Measurements from ENCODE around the gene IGSF21. TPM values are rescaled to one million over a fixed set of nuclear protein-coding genes. Genes with fewer than 3 reads are reported as not detected.

Gene IGSF21
- total and polyA plus RNA-seq, 2 experiments from 2014 or later: not detected

DNA sequence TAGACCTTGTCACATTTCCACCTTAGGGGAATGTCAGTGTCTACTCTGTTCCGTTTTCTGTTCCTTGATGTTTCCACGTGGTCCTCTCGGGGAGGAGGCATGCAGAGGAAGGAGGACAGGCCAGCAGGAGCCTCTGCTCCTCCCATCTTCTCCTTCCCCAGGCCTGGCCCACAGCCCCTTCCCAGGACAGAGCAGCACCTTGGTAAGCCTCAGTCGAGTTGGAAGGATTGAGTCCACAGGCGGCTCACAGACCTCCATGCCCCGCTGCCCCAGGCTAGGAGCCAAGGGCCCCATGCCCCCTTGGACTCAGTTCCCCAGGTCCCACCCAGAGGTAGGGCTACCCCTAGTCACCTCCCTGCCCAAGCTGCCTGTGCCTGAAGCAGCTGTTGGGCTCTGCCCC lies 36.5 kb downstream of the IGSF21 start:
- Histone ChIP-seq H3K36me3 (replicated peaks; ENCODE audit: insufficient read depth, low read depth) (no peaks in the 10 kb centered on the region), H4K20me1 (ENCODE audit: insufficient read depth, poor library complexity, severe bottlenecking) (no peaks in the 10 kb centered on the region), H3K27ac (no peak overlapping the region), H3K27me3 (peaks cover 6% of the 10 kb centered on the region), H3K4me3 (no peak overlapping the region), H3K4me2 (no peak overlapping the region), H3K9me2 (replicated peaks; ENCODE audit: insufficient read depth) (no peaks in the 10 kb centered on the region), H3K4me1 (ENCODE audit: insufficient read depth) (no peaks in the 10 kb centered on the region), H3K9me3 (ENCODE audit: low read depth) (no peaks in the 10 kb centered on the region), H3K79me2 (no peaks in the 10 kb centered on the region), H2AFZ (no peak overlapping the region)
- no peak for DNase-seq (ENCODE audit: low spot score)
- TF ChIP-seq EZH2 (IDR thresholded peaks at IDR 0.05; ENCODE audit: borderline replicate concordance) (no peak), EZH2phosphoT487 (IDR thresholded peaks at IDR 0.05; ENCODE audit: low read depth, severe bottlenecking, unreplicated experiment) (no peak), CTCF (IDR thresholded peaks at IDR 0.05; ENCODE audit: poor library complexity) (no peak)
- WGBS (ENCODE audit: low lambda C conversion rate, missing lambda C conversion rate): 79% methylated on average over 6 of the region's 6 CpGs

DNA sequence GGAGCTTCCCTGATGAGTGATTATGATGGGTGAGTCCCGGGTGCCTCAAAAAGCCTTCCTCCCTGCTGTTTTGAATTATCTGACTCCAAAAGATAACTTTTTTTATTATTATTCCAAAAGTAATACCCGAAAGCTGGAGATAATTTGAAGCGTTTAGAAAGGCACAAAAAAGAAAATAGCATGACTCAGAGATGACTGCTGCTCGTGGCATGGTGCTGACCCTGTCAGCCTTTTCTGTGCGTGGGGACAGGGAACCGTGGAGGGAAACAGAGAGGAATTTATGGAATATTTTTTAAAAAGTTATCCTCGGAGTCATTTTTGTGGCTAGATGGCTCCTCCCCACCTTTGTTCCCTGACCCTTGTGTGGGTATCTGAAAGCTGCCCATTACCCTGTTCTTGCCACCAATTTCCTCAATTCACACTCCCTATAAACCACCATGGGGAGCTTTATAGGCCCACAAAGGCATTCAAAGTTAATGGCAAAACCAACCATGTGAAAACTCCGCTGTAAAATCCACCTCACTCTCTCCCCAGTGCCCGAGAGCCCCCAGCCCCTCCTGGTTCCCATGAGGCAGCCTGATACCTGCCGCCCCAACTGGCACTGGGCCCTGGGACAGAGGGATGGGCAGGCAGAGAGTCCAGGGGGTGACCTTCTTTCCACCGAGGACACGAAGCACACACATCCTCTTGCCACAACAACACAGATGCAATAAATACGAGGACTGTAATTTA lies 37.5 kb downstream of the IGSF21 start:
- Histone ChIP-seq H3K27ac (no peak overlapping the region), H2AFZ (no peak overlapping the region), H3K4me1 (ENCODE audit: insufficient read depth) (no peaks in the 10 kb centered on the region), H3K9me2 (replicated peaks; ENCODE audit: insufficient read depth) (no peaks in the 10 kb centered on the region), H4K20me1 (ENCODE audit: insufficient read depth, poor library complexity, severe bottlenecking) (no peaks in the 10 kb centered on the region), H3K9me3 (ENCODE audit: low read depth) (no peaks in the 10 kb centered on the region), H3K4me3 (no peak overlapping the region), H3K27me3 (peaks cover 6% of the 10 kb centered on the region), H3K79me2 (no peaks in the 10 kb centered on the region), H3K36me3 (replicated peaks; ENCODE audit: insufficient read depth, low read depth) (no peaks in the 10 kb centered on the region), H3K4me2 (no peak overlapping the region)
- TF ChIP-seq CTCF (IDR thresholded peaks at IDR 0.05; ENCODE audit: poor library complexity) (no peak), EZH2 (IDR thresholded peaks at IDR 0.05; ENCODE audit: borderline replicate concordance) (no peak)
- DNase-seq (ENCODE audit: low spot score): no peak
- 65% methylated on average over 13 of the region's 13 CpGs for WGBS (ENCODE audit: low lambda C conversion rate, missing lambda C conversion rate)

- TF ChIP-seq EZH2phosphoT487 (IDR thresholded peaks at IDR 0.05; ENCODE audit: low read depth, severe bottlenecking, unreplicated experiment) (no peak), EZH2 (IDR thresholded peaks at IDR 0.05; ENCODE audit: borderline replicate concordance) (no peak), CTCF (IDR thresholded peaks at IDR 0.05; ENCODE audit: poor library complexity) (no peak)
- no peaks in the 10 kb centered on the region for H3K9me3 ChIP-seq (ENCODE audit: low read depth)
- no peaks in the 10 kb centered on the region for H3K9me2 ChIP-seq (replicated peaks; ENCODE audit: insufficient read depth)
- H4K20me1 ChIP-seq (ENCODE audit: insufficient read depth, poor library complexity, severe bottlenecking): no peaks in the 10 kb centered on the region
- no peak for DNase-seq (ENCODE audit: low spot score)
- 78% methylated on average over 8 of the region's 8 CpGs for WGBS (ENCODE audit: low lambda C conversion rate, missing lambda C conversion rate)
- no peaks in the 10 kb centered on the region for H3K36me3 ChIP-seq (replicated peaks; ENCODE audit: insufficient read depth, low read depth)
- no peak overlapping the region for H3K27ac ChIP-seq
- peaks cover under 1% of the 10 kb centered on the region for H3K27me3 ChIP-seq
- no peaks in the 10 kb centered on the region for H3K79me2 ChIP-seq
- no peaks in the 10 kb centered on the region for H3K4me1 ChIP-seq (ENCODE audit: insufficient read depth)
- H3K4me3 ChIP-seq: no peak overlapping the region
- H2AFZ ChIP-seq: no peak overlapping the region
- H3K4me2 ChIP-seq: no peak overlapping the region
Measured at GRCh38 chr1:18145851-18146618, 38.4 kb downstream of the IGSF21 start.
